Measurements from ENCODE around the gene SYT9. TPM values are rescaled to one million over a fixed set of nuclear protein-coding genes. Genes with fewer than 3 reads are reported as not detected.

Gene SYT9
- total and polyA plus RNA-seq, 2 of the 8 experiments (the other 6 are each of a cell fraction or from before 2014, with no cell fraction given), result 1.5 to 2.9 TPM

DNA sequence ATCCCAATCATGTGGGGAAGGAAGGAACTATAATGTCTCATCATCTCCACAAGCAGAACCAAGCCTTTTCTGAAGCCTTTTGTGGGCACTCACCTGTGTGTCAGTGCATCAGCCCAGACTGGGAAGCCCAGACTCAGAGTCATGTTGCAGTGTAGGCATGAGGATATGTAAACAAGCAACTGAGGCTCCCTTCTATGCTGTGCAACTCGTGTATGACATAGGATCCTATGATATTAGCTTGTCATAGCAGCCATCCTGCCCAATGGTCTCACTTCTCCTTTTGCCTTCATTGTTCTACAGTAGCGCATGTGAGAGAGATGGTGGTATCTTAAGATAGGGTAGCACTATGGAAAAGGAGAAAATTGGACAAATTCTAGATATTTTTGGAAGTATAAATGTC lies 130.2 kb downstream of the SYT9 start (continued):
- TF ChIP-seq, protein P1, sequence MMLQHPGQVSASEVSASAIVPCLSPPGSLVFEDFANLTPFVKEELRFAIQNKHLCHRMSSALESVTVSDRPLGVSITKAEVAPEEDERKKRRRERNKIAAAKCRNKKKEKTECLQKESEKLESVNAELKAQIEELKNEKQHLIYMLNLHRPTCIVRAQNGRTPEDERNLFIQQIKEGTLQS (IDR thresholded peaks at IDR 0.05; ENCODE audit: insufficient read depth, low read depth, low read length), result no peak
- no peak for TF ChIP-seq SUZ12 (IDR thresholded peaks at IDR 0.05; ENCODE audit: low read length)
- no peak for TF ChIP-seq CHD1 (IDR thresholded peaks at IDR 0.05; ENCODE audit: low read depth, low read length)
- no peak for TF ChIP-seq JUN (IDR thresholded peaks at IDR 0.05; ENCODE audit: low read depth, low read length)
- TF ChIP-seq CBX5 (IDR thresholded peaks at IDR 0.05; ENCODE audit: low read depth, low read length), result no peak
- TF ChIP-seq, protein P2, sequence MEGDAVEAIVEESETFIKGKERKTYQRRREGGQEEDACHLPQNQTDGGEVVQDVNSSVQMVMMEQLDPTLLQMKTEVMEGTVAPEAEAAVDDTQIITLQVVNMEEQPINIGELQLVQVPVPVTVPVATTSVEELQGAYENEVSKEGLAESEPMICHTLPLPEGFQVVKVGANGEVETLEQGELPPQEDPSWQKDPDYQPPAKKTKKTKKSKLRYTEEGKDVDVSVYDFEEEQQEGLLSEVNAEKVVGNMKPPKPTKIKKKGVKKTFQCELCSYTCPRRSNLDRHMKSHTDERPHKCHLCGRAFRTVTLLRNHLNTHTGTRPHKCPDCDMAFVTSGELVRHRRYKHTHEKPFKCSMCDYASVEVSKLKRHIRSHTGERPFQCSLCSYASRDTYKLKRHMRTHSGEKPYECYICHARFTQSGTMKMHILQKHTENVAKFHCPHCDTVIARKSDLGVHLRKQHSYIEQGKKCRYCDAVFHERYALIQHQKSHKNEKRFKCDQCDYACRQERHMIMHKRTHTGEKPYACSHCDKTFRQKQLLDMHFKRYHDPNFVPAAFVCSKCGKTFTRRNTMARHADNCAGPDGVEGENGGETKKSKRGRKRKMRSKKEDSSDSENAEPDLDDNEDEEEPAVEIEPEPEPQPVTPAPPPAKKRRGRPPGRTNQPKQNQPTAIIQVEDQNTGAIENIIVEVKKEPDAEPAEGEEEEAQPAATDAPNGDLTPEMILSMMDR (IDR thresholded peaks at IDR 0.05; ENCODE audit: control extremely low read depth in 1 of 3, insufficient read depth in 1 of 3, low read depth in 1 of 3, low read length in 3 of 3), result no peak

Measured in H1 (cell line).